ENCODE results near the gene PRR20A. TPM values are rescaled to one million over a fixed set of nuclear protein-coding genes. Genes with fewer than 3 reads are reported as not detected.

PRR20A gene
- polyA plus RNA-seq, 6 donors from 2014 or later: not detected

Other genes starting within 250 kb of the PRR20A start
- gene PRR20B, start 6.6 kb downstream of the PRR20A start, polyA plus RNA-seq (ENCODE audit: low read depth in 6 of 6): not detected
- gene PRR20C, start 13.1 kb downstream of the PRR20A start, polyA plus RNA-seq (ENCODE audit: low read depth in 6 of 6): not detected
- not detected for gene PRR20D, start 19.7 kb downstream of the PRR20A start, polyA plus RNA-seq (ENCODE audit: low read depth in 6 of 6)
- not detected for gene PRR20E, start 26.3 kb downstream of the PRR20A start, polyA plus RNA-seq (ENCODE audit: low read depth in 6 of 6)

All from naive B cell (primary cell).